UCSD-AML1 (cell line): ENCODE data around the gene PCDHA11.
"Not testable (repeated sequence)": the region's sequence is repeated elsewhere in the genome, so short reads cannot be mapped to it uniquely, and the experiment has no call there.

ENCODE experiments used
- DNase-seq: peaks from one replicate; lab custom pipeline; 2025; ENCODE audit not compliant: unreplicated experiment; lab: John Stamatoyannopoulos, UW

PCDHA11 gene, protein sequence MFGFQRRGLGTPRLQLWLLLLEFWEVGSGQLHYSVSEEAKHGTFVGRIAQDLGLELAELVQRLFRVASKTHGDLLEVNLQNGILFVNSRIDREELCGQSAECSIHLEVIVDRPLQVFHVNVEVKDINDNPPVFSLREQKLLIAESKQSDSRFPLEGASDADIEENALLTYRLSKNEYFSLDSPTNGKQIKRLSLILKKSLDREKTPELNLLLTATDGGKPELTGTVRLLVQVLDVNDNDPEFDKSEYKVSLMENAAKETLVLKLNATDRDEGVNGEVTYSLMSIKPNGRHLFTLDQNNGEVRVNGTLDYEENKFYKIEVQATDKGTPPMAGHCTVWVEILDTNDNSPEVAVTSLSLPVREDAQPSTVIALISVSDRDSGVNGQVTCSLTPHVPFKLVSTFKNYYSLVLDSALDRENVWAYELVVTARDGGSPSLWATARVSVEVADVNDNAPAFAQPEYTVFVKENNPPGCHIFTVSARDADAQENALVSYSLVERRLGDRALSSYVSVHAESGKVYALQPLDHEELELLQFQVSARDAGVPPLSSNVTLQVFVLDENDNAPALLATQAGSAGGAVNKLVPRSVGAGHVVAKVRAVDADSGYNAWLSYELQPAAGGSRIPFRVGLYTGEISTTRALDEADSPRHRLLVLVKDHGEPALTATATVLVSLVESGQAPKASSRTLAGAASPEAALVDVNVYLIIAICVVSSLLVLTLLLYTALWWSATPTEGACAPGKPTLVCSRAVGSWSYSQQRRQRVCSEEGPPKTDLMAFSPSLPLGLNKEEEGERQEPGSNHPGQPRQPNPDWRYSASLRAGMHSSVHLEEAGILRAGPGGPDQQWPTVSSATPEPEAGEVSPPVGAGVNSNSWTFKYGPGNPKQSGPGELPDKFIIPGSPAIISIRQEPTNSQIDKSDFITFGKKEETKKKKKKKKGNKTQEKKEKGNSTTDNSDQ

DNA sequence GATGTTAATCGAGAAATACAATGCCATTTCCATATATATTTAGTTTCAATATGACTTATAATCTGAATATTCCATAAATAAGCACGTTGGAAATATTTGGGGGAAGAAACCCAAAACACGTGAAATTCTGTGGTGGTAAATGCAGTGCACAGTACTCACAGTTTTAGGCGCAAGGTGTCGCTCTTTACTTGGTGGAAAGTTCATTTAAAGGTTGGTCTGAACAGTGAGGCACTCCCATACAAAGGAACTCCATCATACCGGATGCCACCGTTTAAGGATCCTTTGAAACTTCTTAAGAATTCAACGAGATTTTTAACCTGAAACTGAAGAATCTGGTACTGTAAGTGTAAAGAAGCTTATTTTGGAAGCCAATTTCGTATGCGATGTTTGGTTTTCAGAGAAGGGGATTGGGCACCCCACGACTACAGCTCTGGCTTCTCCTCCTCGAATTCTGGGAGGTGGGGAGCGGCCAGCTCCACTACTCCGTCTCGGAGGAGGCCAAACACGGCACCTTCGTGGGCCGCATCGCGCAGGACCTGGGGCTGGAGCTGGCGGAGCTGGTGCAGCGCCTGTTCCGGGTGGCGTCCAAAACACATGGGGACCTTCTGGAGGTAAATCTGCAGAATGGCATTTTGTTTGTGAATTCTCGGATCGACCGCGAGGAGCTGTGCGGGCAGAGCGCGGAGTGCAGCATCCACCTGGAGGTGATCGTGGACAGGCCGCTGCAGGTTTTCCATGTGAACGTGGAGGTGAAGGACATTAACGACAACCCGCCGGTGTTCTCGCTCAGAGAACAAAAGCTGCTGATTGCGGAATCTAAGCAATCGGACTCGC is at the start of gene PCDHA11:
PCDHA11 (plus strand) TSS at position 237 of the 834 bp plus-strand sequence; CDS start at position 384, 147 bp downstream.
- DNase-seq = no peak

DNA sequence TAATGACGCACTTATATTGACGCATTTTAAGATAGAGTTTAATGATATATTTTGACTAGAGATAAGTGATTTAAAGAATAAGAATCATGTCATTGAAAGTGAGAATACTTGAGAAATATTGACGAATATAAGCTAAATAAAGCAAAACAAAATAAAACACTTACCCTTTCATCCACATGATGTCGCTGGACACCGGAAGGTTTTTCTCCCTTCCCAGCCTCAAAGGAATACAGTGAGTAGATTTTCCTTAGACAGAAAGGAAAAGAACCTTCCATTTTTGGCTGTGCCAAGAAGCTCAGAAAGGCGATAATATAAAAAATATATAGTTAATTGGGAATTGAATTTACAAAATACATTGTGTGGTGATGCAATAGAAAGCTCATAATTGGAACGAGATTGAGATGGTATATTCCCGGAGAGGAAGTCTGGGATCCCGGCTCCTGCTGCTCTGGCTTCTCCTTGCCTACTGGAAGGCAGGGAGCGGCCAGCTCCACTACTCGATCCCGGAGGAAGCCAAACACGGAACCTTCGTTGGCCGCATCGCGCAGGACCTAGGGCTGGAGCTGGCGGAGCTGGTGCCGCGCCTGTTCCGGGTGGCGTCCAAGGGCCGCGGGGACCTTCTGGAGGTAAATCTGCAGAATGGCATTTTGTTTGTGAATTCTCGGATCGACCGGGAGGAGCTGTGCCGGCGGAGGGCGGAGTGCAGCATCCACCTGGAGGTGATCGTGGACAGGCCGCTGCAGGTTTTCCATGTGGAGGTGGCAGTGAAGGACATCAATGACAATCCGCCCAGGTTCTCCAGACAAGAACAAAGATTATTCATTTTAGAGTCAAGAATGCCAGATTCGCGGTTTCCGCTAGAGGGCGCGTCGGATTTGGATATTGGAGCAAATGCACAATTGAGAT is 47.1 kb upstream of the PCDHA11 start, which contains the start of gene PCDHA5:
PCDHA5 (plus strand) TSS at position 239 of the 906 bp plus-strand sequence.
- no peak for DNase-seq

DNA sequence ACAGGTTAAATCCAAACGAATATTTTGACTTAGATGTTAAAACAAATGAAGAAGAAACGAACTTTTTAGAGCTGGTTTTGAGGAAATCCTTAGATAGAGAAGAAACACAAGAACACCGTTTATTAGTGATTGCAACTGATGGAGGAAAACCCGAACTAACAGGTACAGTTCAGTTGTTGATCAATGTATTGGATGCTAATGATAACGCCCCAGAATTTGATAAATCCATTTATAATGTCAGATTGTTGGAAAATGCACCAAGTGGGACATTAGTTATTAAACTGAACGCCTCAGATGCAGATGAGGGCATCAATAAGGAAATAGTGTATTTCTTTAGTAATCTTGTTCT is 46.5 kb upstream of the PCDHA11 start:
- DNase-seq = no peak

DNA sequence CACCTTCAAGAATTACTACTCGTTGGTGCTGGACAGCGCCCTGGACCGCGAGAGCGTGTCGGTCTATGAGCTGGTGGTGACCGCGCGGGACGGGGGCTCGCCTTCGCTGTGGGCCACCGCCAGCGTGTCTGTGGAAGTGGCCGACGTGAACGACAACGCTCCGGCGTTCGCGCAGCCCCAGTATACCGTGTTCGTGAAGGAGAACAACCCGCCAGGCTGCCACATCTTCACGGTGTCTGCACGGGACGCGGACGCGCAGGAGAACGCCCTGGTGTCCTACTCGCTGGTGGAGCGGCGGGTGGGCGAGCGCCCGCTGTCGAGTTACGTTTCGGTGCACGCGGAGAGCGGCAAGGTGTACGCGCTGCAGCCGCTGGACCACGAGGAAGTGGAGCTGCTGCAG is 45.8 kb upstream of the PCDHA11 start:
- DNase-seq = not testable (repeated sequence)

DNA sequence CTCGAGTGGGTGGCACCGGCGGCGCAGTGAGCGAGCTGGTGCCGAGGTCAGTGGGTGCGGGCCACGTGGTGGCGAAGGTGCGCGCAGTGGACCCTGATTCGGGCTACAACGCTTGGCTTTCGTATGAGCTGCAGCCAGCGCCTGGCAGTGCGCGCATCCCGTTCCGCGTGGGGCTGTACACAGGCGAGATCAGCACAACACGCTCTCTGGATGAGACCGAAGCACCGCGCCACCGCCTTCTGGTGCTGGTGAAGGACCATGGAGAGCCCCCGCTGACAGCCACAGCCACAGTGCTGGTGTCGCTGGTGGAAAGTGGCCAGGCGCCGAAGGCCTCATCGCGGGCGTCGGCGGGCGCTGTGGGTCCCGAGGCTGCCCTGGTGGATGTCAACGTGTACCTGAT is 45.3 kb upstream of the PCDHA11 start:
- no peak for DNase-seq

DNA sequence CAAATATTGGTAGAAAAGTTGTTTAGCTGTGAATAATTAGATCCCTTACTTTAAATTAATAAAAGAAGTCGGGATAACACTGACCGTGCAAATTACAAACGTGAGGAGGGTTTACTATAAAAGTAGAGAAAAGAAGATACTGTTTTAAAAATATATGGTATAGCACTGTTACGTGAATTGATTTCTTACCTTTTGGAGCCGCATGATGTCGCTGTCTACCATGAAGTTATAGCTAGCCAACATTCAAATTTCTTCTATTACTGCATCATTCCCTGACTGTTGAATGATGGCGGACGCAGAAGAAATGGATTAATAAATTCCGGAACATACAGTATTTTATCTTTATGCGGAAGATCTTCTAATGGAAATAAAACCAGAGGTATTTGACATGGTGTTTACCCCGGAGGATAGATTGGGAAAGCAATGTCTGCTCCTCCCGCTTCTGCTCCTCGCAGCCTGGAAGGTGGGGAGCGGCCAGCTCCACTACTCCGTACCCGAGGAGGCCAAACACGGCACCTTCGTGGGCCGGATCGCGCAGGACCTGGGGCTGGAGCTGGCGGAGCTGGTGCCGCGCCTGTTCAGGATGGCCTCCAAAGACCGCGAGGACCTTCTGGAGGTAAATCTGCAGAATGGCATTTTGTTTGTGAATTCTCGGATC is 40.9 kb upstream of the PCDHA11 start, which contains the start of gene PCDHA6:
PCDHA6 (plus strand) TSS at position 257 of the 658 bp plus-strand sequence; CDS start at position 389, 132 bp downstream.
- DNase-seq = no peak

DNA sequence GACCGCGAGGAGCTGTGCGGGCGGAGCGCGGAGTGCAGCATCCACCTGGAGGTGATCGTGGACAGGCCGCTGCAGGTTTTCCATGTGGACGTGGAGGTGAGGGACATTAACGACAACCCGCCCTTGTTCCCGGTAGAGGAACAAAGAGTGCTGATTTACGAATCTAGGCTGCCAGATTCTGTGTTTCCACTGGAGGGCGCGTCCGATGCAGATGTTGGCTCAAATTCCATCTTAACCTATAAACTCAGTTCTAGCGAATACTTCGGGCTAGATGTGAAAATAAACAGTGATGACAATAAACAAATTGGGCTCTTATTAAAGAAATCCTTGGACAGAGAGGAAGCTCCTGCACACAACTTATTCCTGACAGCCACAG is 40.4 kb upstream of the PCDHA11 start:
- DNase-seq = no peak

DNA sequence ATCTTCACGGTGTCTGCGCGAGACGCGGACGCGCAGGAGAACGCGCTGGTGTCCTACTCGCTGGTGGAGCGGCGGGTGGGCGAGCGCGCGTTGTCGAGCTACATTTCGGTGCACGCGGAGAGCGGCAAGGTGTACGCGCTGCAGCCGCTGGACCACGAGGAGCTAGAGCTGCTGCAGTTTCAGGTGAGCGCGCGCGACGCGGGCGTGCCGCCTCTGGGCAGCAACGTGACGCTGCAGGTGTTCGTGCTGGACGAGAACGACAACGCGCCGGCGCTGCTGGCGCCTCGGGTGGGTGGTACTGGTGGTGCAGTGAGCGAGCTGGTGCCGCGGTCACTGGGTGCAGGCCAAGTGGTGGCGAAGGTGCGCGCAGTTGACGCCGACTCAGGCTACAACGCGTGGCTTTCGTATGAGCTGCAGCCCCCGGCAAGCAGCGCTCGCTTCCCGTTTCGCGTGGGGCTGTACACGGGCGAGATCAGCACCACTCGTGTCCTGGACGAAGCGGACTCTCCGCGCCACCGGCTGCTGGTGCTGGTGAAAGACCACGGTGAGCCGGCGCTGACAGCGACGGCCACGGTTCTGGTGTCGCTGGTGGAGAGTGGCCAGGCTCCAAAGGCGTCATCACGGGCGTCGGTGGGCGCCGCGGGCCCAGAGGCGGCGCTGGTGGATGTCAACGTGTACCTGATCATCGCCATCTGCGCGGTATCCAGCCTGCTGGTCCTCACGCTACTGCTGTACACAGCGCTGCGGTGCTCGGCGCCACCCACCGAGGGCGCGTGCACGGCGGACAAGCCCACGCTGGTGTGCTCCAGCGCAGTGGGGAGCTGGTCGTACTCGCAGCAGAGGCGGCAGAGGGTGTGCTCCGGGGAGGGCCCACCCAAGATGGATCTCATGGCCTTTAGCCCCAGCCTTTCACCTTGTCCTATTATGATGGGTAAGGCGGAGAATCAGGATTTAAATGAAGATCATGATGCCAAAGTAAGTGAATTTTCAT is 39.0 kb upstream of the PCDHA11 start:
- DNase-seq = not testable (repeated sequence)

DNA sequence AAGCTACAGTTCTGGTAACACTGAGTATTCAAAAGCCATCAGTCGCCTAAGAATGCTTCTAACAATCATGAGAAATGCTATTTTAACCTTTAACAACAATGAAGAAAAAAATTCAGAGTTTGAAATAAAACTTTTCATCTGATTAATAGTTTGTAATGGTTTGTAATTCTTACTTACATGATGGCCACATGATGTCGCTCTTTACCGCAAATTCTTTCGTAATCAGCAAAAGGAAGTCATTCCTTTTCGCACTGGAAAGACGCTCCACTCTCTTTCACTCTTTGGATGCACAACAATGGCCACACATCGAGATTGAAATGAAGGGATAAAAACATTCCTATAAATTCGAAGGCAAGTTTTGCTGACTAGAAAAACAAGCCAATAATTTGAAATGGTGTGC is 34.8 kb upstream of the PCDHA11 start, which contains the start of gene PCDHA7:
PCDHA7 (plus strand) TSS at position 277 of the 400 bp plus-strand sequence; CDS start at position 392, 115 bp downstream.
- DNase-seq = no peak

DNA sequence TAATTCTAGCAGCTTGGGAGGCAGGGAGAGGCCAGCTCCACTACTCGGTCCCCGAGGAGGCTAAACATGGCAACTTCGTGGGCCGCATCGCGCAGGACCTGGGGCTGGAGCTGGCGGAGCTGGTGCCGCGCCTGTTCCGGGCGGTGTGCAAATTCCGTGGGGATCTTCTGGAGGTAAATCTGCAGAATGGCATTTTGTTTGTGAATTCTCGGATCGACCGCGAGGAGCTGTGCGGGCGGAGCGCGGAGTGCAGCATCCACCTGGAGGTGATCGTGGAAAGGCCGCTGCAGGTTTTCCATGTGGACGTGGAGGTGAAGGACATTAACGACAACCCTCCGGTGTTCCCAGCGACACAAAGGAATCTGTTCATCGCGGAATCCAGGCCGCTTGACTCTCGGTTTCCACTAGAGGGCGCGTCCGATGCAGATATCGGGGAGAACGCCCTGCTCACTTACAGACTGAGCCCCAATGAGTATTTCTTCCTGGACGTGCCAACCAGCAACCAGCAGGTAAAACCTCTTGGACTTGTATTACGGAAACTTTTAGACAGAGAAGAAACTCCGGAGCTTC is 34.2 kb upstream of the PCDHA11 start:
- not testable (repeated sequence) for DNase-seq

DNA sequence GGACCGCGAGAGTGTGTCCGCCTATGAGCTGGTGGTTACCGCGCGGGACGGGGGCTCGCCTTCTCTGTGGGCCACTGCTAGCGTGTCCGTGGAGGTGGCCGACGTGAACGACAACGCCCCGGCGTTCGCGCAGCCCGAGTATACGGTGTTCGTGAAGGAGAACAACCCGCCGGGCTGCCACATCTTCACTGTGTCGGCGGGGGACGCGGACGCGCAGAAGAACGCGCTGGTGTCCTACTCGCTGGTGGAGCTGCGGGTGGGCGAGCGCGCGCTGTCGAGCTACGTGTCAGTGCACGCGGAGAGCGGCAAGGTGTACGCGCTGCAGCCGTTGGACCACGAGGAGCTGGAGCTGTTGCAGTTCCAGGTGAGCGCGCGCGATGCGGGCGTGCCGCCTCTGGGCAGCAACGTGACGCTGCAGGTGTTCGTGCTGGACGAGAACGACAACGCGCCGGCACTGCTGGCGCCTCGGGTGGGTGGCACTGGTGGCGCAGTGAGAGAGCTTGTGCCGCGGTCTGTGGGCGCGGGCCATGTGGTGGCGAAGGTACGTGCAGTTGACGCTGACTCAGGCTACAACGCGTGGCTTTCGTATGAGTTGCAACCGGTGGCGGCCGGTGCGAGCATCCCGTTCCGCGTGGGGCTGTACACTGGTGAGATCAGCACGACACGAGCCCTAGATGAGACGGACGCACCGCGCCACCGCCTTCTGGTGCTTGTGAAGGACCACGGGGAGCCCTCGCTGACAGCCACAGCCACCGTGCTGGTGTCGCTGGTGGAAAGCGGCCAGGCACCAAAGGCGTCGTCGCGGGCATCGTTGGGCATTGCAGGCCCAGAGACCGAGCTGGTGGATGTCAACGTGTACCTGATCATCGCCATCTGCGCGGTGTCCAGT is 32.9 kb upstream of the PCDHA11 start:
- no peak for DNase-seq

DNA sequence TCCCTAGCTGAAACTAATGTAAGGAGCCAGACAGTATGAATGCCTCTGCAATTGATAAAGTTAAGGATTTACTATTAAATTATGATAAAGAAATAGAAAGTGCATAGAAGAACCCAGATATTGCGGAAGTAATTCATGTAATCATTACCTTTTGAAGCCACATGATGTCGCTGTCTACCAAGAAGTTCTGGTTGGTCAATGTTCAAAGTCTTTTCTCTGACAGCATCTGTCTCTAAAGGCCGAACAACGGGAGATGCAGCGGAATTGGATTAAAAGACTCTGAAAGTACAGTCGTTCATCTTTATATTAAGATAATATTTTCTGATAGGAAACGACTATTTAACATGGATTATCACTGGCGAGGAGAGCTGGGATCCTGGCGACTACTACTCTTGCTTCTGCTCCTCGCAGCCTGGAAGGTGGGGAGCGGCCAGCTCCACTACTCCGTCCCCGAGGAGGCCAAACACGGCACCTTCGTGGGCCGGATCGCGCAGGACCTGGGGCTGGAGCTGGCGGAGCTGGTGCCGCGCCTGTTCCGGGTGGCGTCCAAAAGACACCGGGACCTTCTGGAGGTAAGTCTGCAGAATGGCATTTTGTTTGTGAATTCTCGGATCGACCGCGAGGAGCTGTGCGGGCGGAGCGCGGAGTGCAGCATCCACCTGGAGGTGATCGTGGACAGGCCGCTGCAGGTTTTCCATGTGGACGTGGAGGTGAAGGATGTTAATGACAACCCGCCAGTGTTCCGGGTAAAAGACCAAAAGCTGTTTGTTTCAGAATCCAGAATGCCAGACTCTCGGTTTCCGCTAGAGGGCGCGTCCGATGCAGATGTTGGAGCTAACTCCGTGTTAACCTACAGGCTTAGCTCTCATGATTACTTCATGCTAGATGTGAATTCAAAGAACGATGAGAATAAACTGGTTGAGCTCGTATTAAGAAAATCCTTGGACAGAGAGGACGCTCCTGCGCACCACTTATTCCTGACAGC is 27.5 kb upstream of the PCDHA11 start, which contains the start of gene PCDHA8:
PCDHA8 (plus strand) TSS at position 210 of the 985 bp plus-strand sequence; CDS start at position 345, 135 bp downstream.
- peak; percentile 38 for DNase-seq

DNA sequence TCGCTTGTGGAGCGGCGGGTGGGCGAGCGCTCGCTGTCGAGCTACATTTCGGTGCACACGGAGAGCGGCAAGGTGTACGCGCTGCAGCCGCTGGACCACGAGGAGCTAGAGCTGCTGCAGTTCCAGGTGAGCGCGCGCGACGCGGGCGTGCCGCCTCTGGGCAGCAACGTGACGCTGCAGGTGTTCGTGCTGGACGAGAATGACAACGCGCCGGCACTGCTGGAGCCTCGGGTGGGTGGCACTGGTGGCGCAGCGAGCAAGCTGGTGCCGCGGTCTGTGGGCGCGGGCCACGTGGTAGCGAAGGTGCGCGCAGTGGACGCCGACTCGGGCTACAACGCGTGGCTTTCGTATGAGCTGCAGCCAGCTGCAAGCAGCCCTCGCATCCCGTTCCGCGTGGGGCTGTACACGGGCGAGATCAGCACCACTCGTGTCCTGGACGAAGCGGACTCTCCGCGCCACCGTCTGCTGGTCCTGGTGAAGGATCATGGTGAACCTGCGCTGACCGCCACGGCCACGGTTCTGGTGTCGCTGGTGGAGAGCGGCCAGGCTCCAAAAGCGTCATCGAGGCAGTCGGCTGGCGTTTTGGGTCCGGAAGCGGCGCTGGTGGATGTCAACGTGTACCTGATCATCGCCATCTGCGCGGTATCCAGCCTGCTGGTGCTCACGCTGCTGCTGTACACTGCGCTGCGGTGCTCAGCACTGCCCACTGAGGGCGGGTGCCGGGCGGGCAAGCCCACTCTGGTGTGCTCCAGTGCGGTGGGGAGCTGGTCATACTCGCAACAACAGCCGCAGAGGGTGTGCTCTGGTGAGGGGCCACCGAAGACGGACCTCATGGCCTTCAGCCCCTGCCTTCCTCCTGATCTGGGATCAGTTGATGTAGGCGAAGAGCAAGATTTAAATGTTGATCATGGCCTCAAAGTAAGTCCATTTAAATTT is 25.7 kb upstream of the PCDHA11 start:
- DNase-seq = no peak
